GM12801 (cell line): ENCODE measurements around the gene CAMK1D.

ENCODE experiments used
- CTCF ChIP-seq: IDR thresholded peaks from one replicate; pipeline ENCODE4 v1.5.1; 2011; ENCODE audit warnings: control low read depth; ENCODE audit not compliant: insufficient read length; ENCODE audit errors: extremely low read depth

CAMK1D gene

GRCh38 chr10:12372846-12373245, 23.5 kb downstream of the CAMK1D start:
- no peak for TF ChIP-seq CTCF

- no peak for TF ChIP-seq CTCF
Measured at GRCh38 chr10:12375076-12375504, 25.7 kb downstream of the CAMK1D start.

GRCh38 chr10:12376211-12376610, 26.9 kb downstream of the CAMK1D start:
- no peak for TF ChIP-seq CTCF

- no peak for TF ChIP-seq CTCF
Measured at GRCh38 chr10:12377658-12378290, 28.4 kb downstream of the CAMK1D start.

- TF ChIP-seq CTCF: no peak
Measured at GRCh38 chr10:12380999-12381398, 31.7 kb downstream of the CAMK1D start.

GRCh38 chr10:12381536-12382156, 32.3 kb downstream of the CAMK1D start:
- TF ChIP-seq CTCF: no peak

- no peak for TF ChIP-seq CTCF
Measured at GRCh38 chr10:12382157-12382548, 32.8 kb downstream of the CAMK1D start.
